GM12872 (cell line): ENCODE results near the gene OOSP3.

ENCODE experiments used
- TF ChIP-seq, protein P1 (sequence below): IDR thresholded peaks from 3 replicates; pipeline ENCODE4 v1.5.1; 2011; ENCODE audit warnings: low read depth, mild to moderate bottlenecking, low read length, moderate library complexity; ENCODE audit not compliant: insufficient read depth

OOSP3 gene, protein sequence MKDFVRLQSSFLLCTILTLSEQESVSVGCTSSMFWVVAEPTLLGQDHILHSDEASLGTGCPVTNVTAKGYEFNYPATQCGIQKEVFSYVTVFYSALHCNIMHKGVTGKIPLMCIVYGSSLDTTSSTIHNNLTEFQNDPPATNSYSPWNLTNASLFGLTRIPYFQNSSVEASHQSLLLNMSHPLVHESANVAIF

DNA sequence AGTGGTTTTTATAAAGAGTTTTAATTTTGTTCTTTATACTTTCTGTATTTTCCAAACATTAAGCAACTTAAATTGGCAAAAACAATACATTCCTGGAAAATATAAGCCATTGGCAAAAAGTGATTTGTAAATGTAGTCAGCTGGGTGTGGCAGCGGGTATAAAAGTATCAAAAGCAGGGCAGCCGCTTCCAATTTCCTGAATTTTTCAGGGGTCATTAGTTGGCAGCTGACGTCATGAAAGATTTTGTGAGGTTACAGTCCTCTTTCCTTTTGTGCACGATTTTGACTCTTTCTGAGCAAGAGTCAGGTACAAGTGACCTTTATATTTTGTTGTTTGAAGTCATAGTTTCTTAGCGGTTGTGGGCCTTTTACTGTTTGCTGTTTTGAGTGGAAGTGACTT, at the start of gene OOSP3:
Gene OOSP3 (plus strand): TSS at position 208 of the 400 bp plus-strand sequence. CDS start 27 bp downstream, at position 235.
- TF ChIP-seq, protein P1, sequence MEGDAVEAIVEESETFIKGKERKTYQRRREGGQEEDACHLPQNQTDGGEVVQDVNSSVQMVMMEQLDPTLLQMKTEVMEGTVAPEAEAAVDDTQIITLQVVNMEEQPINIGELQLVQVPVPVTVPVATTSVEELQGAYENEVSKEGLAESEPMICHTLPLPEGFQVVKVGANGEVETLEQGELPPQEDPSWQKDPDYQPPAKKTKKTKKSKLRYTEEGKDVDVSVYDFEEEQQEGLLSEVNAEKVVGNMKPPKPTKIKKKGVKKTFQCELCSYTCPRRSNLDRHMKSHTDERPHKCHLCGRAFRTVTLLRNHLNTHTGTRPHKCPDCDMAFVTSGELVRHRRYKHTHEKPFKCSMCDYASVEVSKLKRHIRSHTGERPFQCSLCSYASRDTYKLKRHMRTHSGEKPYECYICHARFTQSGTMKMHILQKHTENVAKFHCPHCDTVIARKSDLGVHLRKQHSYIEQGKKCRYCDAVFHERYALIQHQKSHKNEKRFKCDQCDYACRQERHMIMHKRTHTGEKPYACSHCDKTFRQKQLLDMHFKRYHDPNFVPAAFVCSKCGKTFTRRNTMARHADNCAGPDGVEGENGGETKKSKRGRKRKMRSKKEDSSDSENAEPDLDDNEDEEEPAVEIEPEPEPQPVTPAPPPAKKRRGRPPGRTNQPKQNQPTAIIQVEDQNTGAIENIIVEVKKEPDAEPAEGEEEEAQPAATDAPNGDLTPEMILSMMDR: no peak

DNA sequence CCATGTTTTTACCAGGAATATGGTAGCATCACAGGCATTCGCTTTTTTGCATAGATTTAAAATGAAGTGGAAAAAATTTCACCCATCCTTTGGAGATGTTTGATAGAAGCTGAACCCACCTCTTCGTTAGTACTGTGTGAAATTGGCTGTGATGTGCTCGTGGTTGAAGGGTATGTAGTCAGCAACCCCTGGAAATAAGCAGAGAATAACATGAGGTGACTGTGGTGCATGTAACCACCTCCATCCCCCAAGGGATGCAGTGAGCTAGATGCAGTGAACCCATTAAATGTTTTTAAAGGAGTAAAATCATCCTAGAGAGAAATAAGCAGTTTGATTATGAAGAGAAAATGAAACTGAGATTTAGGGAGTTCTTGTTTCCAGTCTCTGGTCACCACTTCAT, 49.2 kb upstream of the OOSP3 start:
- TF ChIP-seq, protein P1: no peak

DNA sequence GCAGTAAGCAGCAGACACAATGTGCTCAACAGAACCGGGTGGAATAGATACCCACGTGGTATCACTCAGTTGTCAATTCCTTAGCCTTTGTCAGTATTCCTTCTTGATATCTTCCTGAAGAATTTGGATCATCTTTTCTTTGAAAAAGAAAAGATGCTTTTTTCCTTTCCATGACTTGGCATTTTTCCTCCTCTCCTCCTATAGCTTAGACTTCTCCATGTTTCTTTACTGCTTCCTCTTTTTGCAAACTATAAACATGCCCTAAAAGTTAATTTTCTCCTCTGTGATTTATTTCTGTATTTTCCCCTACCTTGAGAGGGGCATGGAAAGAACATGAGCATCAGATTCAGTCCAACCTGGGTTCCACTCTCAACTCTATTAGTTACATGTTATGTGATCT, 45.0 kb upstream of the OOSP3 start:
- TF ChIP-seq, protein P1: no peak

DNA sequence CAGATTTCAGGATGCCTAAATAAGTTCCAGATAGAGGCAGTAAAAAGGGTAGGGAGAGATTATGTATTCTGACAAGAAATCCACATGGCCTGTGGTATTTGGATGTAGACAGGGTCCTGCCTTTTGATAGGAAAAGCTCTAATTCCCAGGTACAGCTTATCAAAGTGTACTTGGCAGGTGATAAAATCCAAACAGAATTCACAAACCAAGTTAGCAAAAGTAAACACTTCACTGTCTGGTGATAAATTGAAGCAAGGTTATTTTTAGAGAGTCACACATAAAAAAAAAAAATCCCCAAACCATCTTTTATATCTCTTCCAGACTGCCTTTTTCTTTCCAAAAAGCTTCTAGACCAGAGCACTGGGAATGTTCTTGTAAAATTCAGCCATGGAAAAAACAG, 39.0 kb upstream of the OOSP3 start:
- TF ChIP-seq, protein P1: no peak

DNA sequence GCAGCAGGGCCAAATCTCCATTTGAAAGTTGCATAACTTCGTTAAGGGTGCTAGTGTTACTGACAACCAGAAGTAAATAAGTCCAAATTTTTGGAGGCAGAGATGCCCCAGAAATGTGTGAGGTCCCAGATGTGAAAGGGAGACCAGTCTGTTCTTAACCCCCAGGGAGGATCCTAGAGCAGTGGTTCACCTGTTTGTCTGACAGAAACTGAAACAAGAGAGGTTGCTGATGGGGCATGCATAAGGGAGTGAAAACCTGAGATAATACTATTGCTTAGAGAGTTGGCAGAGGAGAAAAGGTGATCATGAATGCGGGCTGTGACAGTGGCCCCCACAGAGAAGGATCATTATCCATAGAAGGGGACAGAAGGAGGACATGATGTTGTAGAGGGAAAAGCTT, 37.1 kb upstream of the OOSP3 start:
- TF ChIP-seq, protein P1: no peak

DNA sequence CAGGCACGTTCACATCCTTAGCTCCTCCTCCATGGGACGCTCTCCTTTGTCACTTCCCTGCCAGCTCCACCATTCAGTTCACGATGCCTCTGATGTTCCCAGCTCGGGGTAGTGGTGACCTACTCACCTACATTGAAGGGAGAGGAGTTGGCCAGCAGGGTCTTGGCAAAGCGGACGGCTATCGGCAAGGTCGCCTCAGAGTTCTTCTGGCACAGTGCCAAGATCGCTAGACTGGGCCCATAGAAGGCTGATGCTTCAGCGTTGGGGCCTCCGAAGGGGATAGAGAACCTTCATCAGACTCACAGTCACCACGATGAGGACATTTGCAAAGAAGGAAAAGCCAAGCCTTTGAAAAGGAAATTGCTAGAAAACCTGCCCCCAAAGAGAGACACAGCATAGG, 36.3 kb upstream of the OOSP3 start:
- TF ChIP-seq, protein P1: no peak

DNA sequence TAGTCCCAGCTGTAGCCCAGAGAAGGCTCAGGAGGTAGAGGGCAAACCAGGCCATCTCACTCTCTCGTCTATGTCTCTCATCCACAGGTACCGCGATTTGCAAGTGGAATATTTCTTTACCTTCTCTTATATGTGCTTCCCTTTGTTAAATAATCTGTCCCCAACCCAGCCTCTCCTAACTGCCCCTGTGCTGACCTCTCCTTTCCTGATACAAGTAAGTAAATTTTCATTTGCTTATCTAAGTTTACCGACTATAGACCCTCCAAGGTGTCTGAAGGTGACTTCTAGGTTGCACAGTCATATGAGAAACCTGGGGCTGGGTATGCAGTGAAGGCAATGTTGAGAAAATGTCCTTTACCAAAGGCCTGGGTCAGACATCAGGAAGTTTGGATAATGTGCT, 33.2 kb upstream of the OOSP3 start, which contains the start of gene CBLIF:
Gene CBLIF (minus strand): TSS at position 101 of the 400 bp plus-strand sequence. CDS start 46 bp downstream, at position 55.
- TF ChIP-seq, protein P1: no peak
